Neuronal stem cell (in vitro differentiated cells): ENCODE data around the gene ZBTB20.

Experiments
- DNase-seq: peaks from one replicate; pipeline ENCODE4 v3.0.0-alpha.2; 2013; ENCODE audit warnings: low spot score
- H2AFZ ChIP-seq: one replicate; pipeline ENCODE4 v1.6.1; 2013; ENCODE audit warnings: mild to moderate bottlenecking, low read length, inconsistent platforms
- H2AK5ac ChIP-seq: 2 replicates; pipeline ENCODE4 v1.6.1; 2013; ENCODE audit warnings: low read depth, mild to moderate bottlenecking, inconsistent platforms, low read length, moderate library complexity, mixed read lengths
- H2BK120ac ChIP-seq: 2 replicates; pipeline ENCODE4 v1.6.1; 2013; ENCODE audit warnings: low read depth, mild to moderate bottlenecking, inconsistent platforms, low read length, moderate library complexity, mixed read lengths
- H2BK12ac ChIP-seq: one replicate; pipeline ENCODE4 v1.6.1; 2013; ENCODE audit warnings: low read length, inconsistent platforms
- H2BK15ac ChIP-seq: 2 replicates; pipeline ENCODE4 v1.6.1; 2013; ENCODE audit warnings: mild to moderate bottlenecking, low read length, inconsistent platforms, mixed read lengths
- H2BK5ac ChIP-seq: one replicate; pipeline ENCODE4 v1.6.1; 2013; ENCODE audit warnings: inconsistent platforms, mild to moderate bottlenecking, low read length, moderate library complexity
- H3K14ac ChIP-seq: one replicate; pipeline ENCODE4 v1.6.1; 2013; ENCODE audit warnings: low read length, inconsistent platforms
- H3K18ac ChIP-seq: 2 replicates; pipeline ENCODE4 v1.6.1; 2013; ENCODE audit warnings: low read length, inconsistent platforms
- H3K23ac ChIP-seq: 2 replicates; pipeline ENCODE4 v1.6.1; 2013; ENCODE audit warnings: low read depth, mild to moderate bottlenecking, mixed read lengths, low read length, inconsistent platforms; ENCODE audit not compliant: poor library complexity
- H3K27ac ChIP-seq: replicated peaks from 3 replicates; pipeline ENCODE4 v1.5.1; 2013; ENCODE audit warnings: low read length, inconsistent platforms
- H3K27me3 ChIP-seq, 3 experiments: 2 replicates each; pipeline ENCODE4 v1.6.1; 2013; ENCODE audit warnings: low read length in 3 of 3, mild to moderate bottlenecking in 2 of 3, inconsistent platforms in 1 of 3, low read depth in 1 of 3, mixed read lengths in 1 of 3, moderate library complexity in 1 of 3; ENCODE audit not compliant: control insufficient read depth in 3 of 3, insufficient read depth in 3 of 3
- H3K36me3 ChIP-seq, 2 donors: replicated peaks in 1 of 2; 2 replicates each; pipeline ENCODE4 v1.6.1; 2013; ENCODE audit warnings: low read length in 2 of 2; ENCODE audit not compliant: control insufficient read depth in 2 of 2, insufficient read depth in 2 of 2
- H3K4ac ChIP-seq: 2 replicates; pipeline ENCODE4 v1.6.1; 2013; ENCODE audit warnings: inconsistent platforms, mild to moderate bottlenecking, low read length, moderate library complexity
- H3K4me1 ChIP-seq, 2 donors: 1 replicate in 1 of 2; 2 replicates in 1 of 2; pipeline ENCODE4 v1.6.1; 2013; ENCODE audit warnings: low read length in 2 of 2, low read depth in 1 of 2; ENCODE audit not compliant: control insufficient read depth in 2 of 2, insufficient read depth in 1 of 2
- H3K4me2 ChIP-seq: one replicate; pipeline ENCODE4 v1.6.1; 2013; ENCODE audit warnings: mild to moderate bottlenecking, low read length, inconsistent platforms; ENCODE audit not compliant: insufficient read depth, poor library complexity, severe bottlenecking
- H3K4me3 ChIP-seq, 2 donors: 2 replicates each; pipeline ENCODE4 v1.5.1; 2013; ENCODE audit warnings: low read length in 2 of 2, mild to moderate bottlenecking in 2 of 2, inconsistent platforms in 1 of 2, moderate library complexity in 1 of 2
- H3K79me1 ChIP-seq: one replicate; pipeline ENCODE4 v1.6.1; 2013; ENCODE audit warnings: low read depth, mild to moderate bottlenecking, inconsistent platforms, low read length, moderate library complexity
- H3K9ac ChIP-seq: one replicate; pipeline ENCODE4 v1.6.1; 2013; ENCODE audit warnings: mild to moderate bottlenecking, low read depth, low read length, inconsistent platforms; ENCODE audit not compliant: poor library complexity
- H3K9me3 ChIP-seq, 2 donors: replicated peaks in 1 of 2; 2 replicates each; pipeline versions ENCODE3 to v1.6.1; 2013; ENCODE audit warnings: low read length in 2 of 2, mild to moderate bottlenecking in 2 of 2, inconsistent platforms in 1 of 2, low read depth in 1 of 2, mixed read lengths in 1 of 2, moderate library complexity in 1 of 2; ENCODE audit not compliant: control insufficient read depth in 2 of 2, insufficient read depth in 1 of 2
- H4K8ac ChIP-seq: one replicate; pipeline ENCODE4 v1.6.1; 2013; ENCODE audit warnings: low read depth, mild to moderate bottlenecking, inconsistent platforms, low read length, moderate library complexity
- H4K91ac ChIP-seq: one replicate; pipeline ENCODE4 v1.6.1; 2013; ENCODE audit warnings: low read length, low read depth, mild to moderate bottlenecking, inconsistent platforms; ENCODE audit not compliant: poor library complexity
- WGBS, 2 donors: extraction: QIAGEN DNeasy Blood & Tissue Kit; methylation state at CpG; one replicate each; pipeline ENCODE4 v1.1.7; 2013; ENCODE audit warnings: missing lambda C conversion rate in 2 of 2, mixed read lengths in 1 of 2; ENCODE audit not compliant: insufficient read length in 2 of 2, insufficient replicate concordance in 1 of 2; ENCODE audit errors: extremely low coverage in 2 of 2; 5-methylcytosine and 5-hydroxymethylcytosine counted together

ZBTB20 gene

GRCh38 chr3:114852966-114853365 lies 294.1 kb downstream of the ZBTB20 start:
- no peak overlapping the region for H3K18ac ChIP-seq
- H2BK15ac ChIP-seq: no peak overlapping the region
- no peaks in the 10 kb centered on the region for H3K9me3 ChIP-seq
- no peak overlapping the region for H2BK12ac ChIP-seq
- no peak overlapping the region for H2AFZ ChIP-seq
- H3K27me3 ChIP-seq: no peaks in the 10 kb centered on the region
- H3K14ac ChIP-seq: no peak overlapping the region
- no peak overlapping the region for H3K4ac ChIP-seq
- WGBS, 2 donors: no CpG with 5 or more reads among the region's 3 CpGs
- DNase-seq: no peak
- H3K9ac ChIP-seq: no peak overlapping the region
- H2AK5ac ChIP-seq: no peak overlapping the region
- no peak overlapping the region for H2BK120ac ChIP-seq
- no peak overlapping the region for H4K91ac ChIP-seq
- H3K4me1 ChIP-seq: peaks cover 3 to 9% of the 10 kb centered on the region in 2 donors
- no peak overlapping the region for H4K8ac ChIP-seq
- no peaks in the 10 kb centered on the region for H3K79me1 ChIP-seq
- H3K36me3 ChIP-seq: no peaks in the 10 kb centered on the region
- H3K23ac ChIP-seq: no peak overlapping the region
- H3K4me2 ChIP-seq: no peak overlapping the region
- no peak overlapping the region for H3K27ac ChIP-seq
- H2BK5ac ChIP-seq: no peak overlapping the region
- H3K4me3 ChIP-seq: no peak overlapping the region

- Histone ChIP-seq H3K9me3 (no peaks in the 10 kb centered on the region), H3K4ac (no peak overlapping the region), H3K23ac (no peak overlapping the region), H3K4me3 (no peak overlapping the region), H4K91ac (no peak overlapping the region), H3K79me1 (no peaks in the 10 kb centered on the region), H2AK5ac (no peak overlapping the region), H3K36me3 (no peaks in the 10 kb centered on the region), H3K27me3 (no peaks in the 10 kb centered on the region), H2BK5ac (no peak overlapping the region), H3K14ac (no peak overlapping the region), H3K9ac (no peak overlapping the region), H3K27ac (no peak overlapping the region), H2BK15ac (no peak overlapping the region), H3K4me1 (peaks cover 0 to 3% of the 10 kb centered on the region in 2 donors), H4K8ac (no peak overlapping the region), H3K18ac (no peak overlapping the region), H2AFZ (no peak overlapping the region), H2BK12ac (no peak overlapping the region), H2BK120ac (no peak overlapping the region), H3K4me2 (no peak overlapping the region)
- WGBS, 2 donors: no CpG with 5 or more reads among the region's 1 CpG
- no peak for DNase-seq
Measured at GRCh38 chr3:114850898-114851297, 296.2 kb downstream of the ZBTB20 start.

DNA sequence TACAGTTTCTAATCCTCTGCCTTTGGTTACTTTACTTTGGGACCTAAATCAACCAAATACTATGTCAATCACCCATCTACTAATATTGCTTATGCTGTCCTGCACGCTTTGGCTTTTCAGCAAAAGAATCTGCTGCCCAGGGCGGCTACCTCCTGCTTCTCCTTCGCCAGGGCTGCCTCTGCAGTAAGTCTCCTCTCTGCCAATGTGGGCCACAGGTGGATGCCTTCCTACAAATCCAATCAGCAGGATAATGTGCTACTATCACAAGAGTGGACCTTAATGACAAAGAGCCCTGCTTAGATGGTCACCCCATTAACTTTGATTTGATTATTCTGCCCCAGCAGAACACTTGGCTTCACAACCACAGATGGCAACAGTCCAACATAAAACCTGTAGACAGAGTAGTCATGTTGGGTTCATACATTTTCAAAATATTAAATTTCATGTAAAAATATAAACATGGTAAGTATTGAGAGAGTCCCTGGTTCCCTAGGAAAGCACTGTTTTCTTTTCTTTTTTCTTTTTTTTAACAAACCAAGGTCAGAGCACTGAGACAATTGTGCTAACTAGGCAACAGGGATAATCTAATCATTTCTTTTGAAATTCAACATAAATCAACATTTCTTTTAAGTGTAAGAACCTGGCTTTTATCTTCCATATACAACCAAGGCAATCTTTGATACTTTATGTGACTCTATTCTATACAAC lies 298.3 kb downstream of the ZBTB20 start:
- H3K18ac ChIP-seq: no peak overlapping the region
- H3K23ac ChIP-seq: no peak overlapping the region
- no peaks in the 10 kb centered on the region for H3K27me3 ChIP-seq
- H4K8ac ChIP-seq: no peak overlapping the region
- H3K4me3 ChIP-seq: no peak overlapping the region
- WGBS, 2 donors: no CpG with 5 or more reads among the region's 3 CpGs
- no peak overlapping the region for H3K27ac ChIP-seq
- no peak overlapping the region for H2BK15ac ChIP-seq
- no peak overlapping the region for H3K4me2 ChIP-seq
- no peak overlapping the region for H2BK5ac ChIP-seq
- H3K36me3 ChIP-seq: no peaks in the 10 kb centered on the region
- H2BK12ac ChIP-seq: no peak overlapping the region
- H3K79me1 ChIP-seq: no peaks in the 10 kb centered on the region
- DNase-seq: no peak
- H2BK120ac ChIP-seq: no peak overlapping the region
- no peaks in the 10 kb centered on the region for H3K4me1 ChIP-seq
- H2AFZ ChIP-seq: no peak overlapping the region
- H2AK5ac ChIP-seq: no peak overlapping the region
- H3K14ac ChIP-seq: no peak overlapping the region
- no peak overlapping the region for H3K4ac ChIP-seq
- H3K9ac ChIP-seq: no peak overlapping the region
- H4K91ac ChIP-seq: no peak overlapping the region
- no peaks in the 10 kb centered on the region for H3K9me3 ChIP-seq

- no peak overlapping the region for H2BK5ac ChIP-seq
- no CpG with 5 or more reads among the region's 7 CpGs for WGBS, 2 donors
- no peak overlapping the region for H3K4ac ChIP-seq
Measured at GRCh38 chr3:114848082-114848481, 299.0 kb downstream of the ZBTB20 start.

More at GRCh38 chr3:114848082-114848481, 299.0 kb downstream of the ZBTB20 start:
- Histone ChIP-seq H2BK120ac (no peak overlapping the region), H3K4me1 (no peaks in the 10 kb centered on the region), H2BK15ac (no peak overlapping the region), H3K18ac (no peak overlapping the region), H3K9ac (no peak overlapping the region), H3K36me3 (no peaks in the 10 kb centered on the region), H4K8ac (no peak overlapping the region), H2AK5ac (no peak overlapping the region), H2AFZ (no peak overlapping the region), H3K4me2 (no peak overlapping the region), H3K27ac (no peak overlapping the region), H3K14ac (no peak overlapping the region), H2BK12ac (no peak overlapping the region), H3K79me1 (no peaks in the 10 kb centered on the region), H3K4me3 (no peak overlapping the region), H4K91ac (no peak overlapping the region), H3K27me3 (no peaks in the 10 kb centered on the region), H3K23ac (no peak overlapping the region), H3K9me3 (no peaks in the 10 kb centered on the region)
- no peak for DNase-seq
